HG02678 (cell line): ENCODE data around the gene MED20.

Experiments
- ATAC-seq: cut with Tn5 transposase; IDR thresholded peaks from one replicate; pipeline ENCODE4 v1.9.1; 2021; ENCODE audit warnings: mild to moderate bottlenecking, moderate library complexity; ENCODE audit not compliant: unreplicated experiment

Gene MED20

DNA sequence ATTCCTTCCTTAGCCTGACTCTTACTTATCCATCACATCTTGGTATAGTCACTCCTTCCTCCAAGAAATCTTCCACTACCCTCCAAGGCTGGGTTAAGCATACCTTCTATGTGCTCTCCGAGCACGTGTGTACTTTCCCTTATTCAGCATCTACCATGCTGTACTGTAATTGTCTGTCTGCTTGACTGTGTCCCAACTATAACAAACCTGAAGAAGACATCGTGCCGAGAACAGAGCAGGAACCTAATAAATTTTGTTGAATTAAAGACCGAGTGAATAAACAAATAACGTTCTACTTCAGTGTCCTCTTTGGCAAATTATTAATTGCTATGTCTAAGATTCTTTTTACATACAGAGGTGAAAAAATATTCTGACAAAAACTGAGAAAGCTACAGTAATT is 61.6 kb downstream of the MED20 start:
- no peak for ATAC-seq

GRCh38 chr6:41858703-41859102 is 62.2 kb downstream of the MED20 start:
- ATAC-seq, result no peak
